Posterior vena cava (tissue), 2 donors: ENCODE results near the gene TNFSF10. TPM values are rescaled to one million over a fixed set of nuclear protein-coding genes. Genes with fewer than 3 reads are reported as not detected.

Source experiments
- DNase-seq: peaks from one replicate; pipeline ENCODE4 v3.0.0-alpha.2; 2020; ENCODE audit warnings: low spot score
- intact Hi-C, 2 donors: fragments of 100-400 bp; cut with DNase I; formaldehyde crosslinking; loops; one replicate each; pipeline versions ENCODE4 v1.14.1 to v1.14.2; 2022 to 2023
- total RNA-seq, 2 donors: library from RNA; stranded (reverse); fragmentation: NEBNext Ultra II Directional; extraction: Animal tissue kit (Norgen Biotek cat#: 25700); gene quantifications; one replicate each; pipeline ENCODE4 v1.2.1, GENCODE V29; 2021
- donor health status: DM: yes; HTN: yes; CAD: no.
- donor health status: DM: yes; HTN: yes; CAD: no.

Gene TNFSF10
- total RNA-seq, 2 donors from 2014 or later, result 17.3 to 18.7 TPM

DNA sequence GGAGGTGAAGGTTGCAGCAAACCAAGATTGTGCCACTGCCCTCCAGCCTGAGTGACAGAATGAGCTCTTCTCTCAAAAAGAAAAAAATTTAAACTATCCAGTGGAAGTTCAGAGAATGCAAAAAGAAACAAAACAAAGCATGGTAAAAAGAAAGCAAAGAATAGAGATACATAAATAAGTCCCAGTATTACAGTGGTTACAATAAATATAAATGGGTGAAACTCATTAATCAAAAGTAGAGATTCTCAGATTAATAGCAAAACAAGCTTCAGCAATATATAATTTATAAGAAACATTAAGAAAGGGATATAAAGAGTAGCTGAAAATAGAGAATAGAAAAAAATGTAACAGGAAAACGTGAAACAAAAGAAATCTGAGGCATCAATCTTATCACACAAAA lies 51.3 kb downstream of the TNFSF10 start:
- no peak for DNase-seq
- intact Hi-C loops, result no loop called here

DNA sequence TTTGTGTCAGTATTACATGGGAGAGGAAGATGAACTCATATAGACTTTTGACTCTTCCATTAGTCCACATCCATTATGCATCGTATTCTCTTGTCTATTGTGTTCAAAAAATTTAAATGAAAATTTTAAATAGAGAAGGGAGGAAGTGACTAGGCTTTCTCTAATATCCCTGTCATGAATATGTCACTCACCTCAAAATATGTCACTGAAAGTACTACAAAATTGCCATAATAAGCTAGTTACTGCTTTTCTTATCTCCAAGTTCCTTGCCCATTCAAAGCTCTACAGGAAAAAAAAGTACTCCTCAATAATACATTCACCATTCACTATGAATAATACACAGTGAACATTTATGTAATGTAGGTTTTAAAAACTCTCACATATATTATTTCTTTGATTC lies 52.6 kb downstream of the TNFSF10 start:
- no peak for DNase-seq
- intact Hi-C loops, result no loop called here

- intact Hi-C loops, result no loop called here
- DNase-seq, result no peak
Observed at GRCh38 chr3:172467170-172467824, 55.9 kb downstream of the TNFSF10 start.

DNA sequence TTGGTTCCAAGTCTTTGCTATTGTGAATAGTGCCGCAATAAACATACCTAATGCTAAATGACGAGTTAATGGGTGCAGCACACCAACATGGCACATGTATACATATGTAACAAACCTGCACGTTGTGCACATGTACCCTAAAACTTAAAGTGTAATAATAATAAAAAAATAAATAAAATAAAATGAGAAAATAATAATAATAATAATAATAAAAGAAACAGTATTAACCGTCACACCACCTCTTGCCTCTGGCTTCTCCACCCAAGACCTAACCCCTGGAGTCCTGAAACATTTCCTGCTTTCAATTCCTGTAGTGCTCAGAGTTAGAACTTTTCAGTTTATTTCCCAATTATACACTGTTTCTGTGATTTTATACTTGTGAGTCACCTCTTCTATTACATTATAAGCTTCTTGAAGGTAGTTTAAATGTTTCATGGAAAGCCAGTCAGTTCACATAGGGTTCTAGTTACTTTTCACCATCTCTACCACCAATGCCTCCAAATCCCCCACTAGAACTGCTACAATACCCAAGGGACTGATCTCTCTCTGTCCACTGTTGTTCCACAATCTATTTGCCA lies 56.6 kb downstream of the TNFSF10 start:
- DNase-seq, result no peak
- intact Hi-C loops, result no loop called here

- intact Hi-C loops, result no loop called here
- DNase-seq, result no peak
Observed at GRCh38 chr3:172465281-172465680, 57.9 kb downstream of the TNFSF10 start.

GRCh38 chr3:172464306-172464705 lies 58.9 kb downstream of the TNFSF10 start:
- intact Hi-C loops, result no loop called here
- DNase-seq, result no peak

- no peak for DNase-seq
- intact Hi-C loops, result no loop called here
Observed at GRCh38 chr3:172461530-172462138, 61.6 kb downstream of the TNFSF10 start.

GRCh38 chr3:172456404-172456803 lies 66.8 kb downstream of the TNFSF10 start:
- intact Hi-C loops, result no loop called here
- DNase-seq, result no peak

Other genes with a start within 250 kb of the TNFSF10 start
- not detected for gene GHSR, start 75.0 kb downstream of the TNFSF10 start, total RNA-seq
- gene NCEH1, start 187.6 kb upstream of the TNFSF10 start, total RNA-seq, result 10 to 100 TPM; 10.3 to 15.6 TPM
- gene ECT2, start 227.3 kb upstream of the TNFSF10 start, total RNA-seq, result 10 to 100 TPM in 1 of 2 donors, 1 to 10 TPM in 1; 7.0 to 11.4 TPM